ENCODE results near the gene NAIF1.

Gene NAIF1

GRCh38 chr9:128106940-128107467 lies 39.9 kb upstream of the NAIF1 start:
- in situ Hi-C loops (cut with MboI; ENCODE audit: low sequenced_read_pairs) = no loop called here
- peak in 1 of 2 experiments; percentile 5 for DNase-seq (ENCODE audit: low spot score in 2 of 2)
- peaks cover 55% of the 10 kb centered on the region for H3K36me3 ChIP-seq (replicated peaks)

GRCh38 chr9:128106181-128106939 lies 39.2 kb upstream of the NAIF1 start:
- DNase-seq (ENCODE audit: low spot score in 2 of 2) = no peak
- no peaks in the 10 kb centered on the region for H3K4me1 ChIP-seq
- H3K36me3 ChIP-seq (replicated peaks) = peaks cover 61% of the 10 kb centered on the region
- no peaks in the 10 kb centered on the region for H3K9me3 ChIP-seq
- no peaks in the 10 kb centered on the region for H3K27me3 ChIP-seq (ENCODE audit: low read depth)
- in situ Hi-C loops (cut with MboI; ENCODE audit: low sequenced_read_pairs) = no loop called here
- H3K4me3 ChIP-seq = no peak overlapping the region

More at GRCh38 chr9:128106940-128107467, 39.9 kb upstream of the NAIF1 start:
- no peaks in the 10 kb centered on the region for H3K9me3 ChIP-seq
- H3K4me1 ChIP-seq = no peaks in the 10 kb centered on the region
- H3K27me3 ChIP-seq (ENCODE audit: low read depth) = no peaks in the 10 kb centered on the region
- H3K4me3 ChIP-seq = no peak overlapping the region

GRCh38 chr9:128105538-128106175 lies 38.5 kb upstream of the NAIF1 start:
- peak in 1 of 2 experiments; percentile 6 for DNase-seq (ENCODE audit: low spot score in 2 of 2)
- Histone ChIP-seq H3K36me3 (replicated peaks) (peaks cover 68% of the 10 kb centered on the region), H3K4me3 (no peak overlapping the region), H3K27me3 (ENCODE audit: low read depth) (no peaks in the 10 kb centered on the region), H3K9me3 (no peaks in the 10 kb centered on the region), H3K4me1 (no peaks in the 10 kb centered on the region)
- in situ Hi-C loops (cut with MboI; ENCODE audit: low sequenced_read_pairs) = no loop called here

- DNase-seq (ENCODE audit: low spot score in 2 of 2) = no peak
- Histone ChIP-seq H3K9me3 (no peaks in the 10 kb centered on the region), H3K27me3 (ENCODE audit: low read depth) (no peaks in the 10 kb centered on the region), H3K36me3 (replicated peaks) (peaks cover 68% of the 10 kb centered on the region), H3K4me1 (peaks cover 1% of the 10 kb centered on the region; the same call in 1 of the 2 replicates), H3K4me3 (no peak overlapping the region)
- in situ Hi-C loops (cut with MboI; ENCODE audit: low sequenced_read_pairs) = no loop called here
These were observed 37.1 kb upstream of the NAIF1 start for GRCh38 chr9:128104171-128104618.

GRCh38 chr9:128103589-128103962 lies 36.5 kb upstream of the NAIF1 start:
- Histone ChIP-seq H3K4me3 (no peak overlapping the region), H3K9me3 (no peaks in the 10 kb centered on the region), H3K27me3 (ENCODE audit: low read depth) (no peaks in the 10 kb centered on the region), H3K36me3 (replicated peaks) (peaks cover 68% of the 10 kb centered on the region), H3K4me1 (peaks cover 6% of the 10 kb centered on the region)
- no peak for DNase-seq (ENCODE audit: low spot score in 2 of 2)
- in situ Hi-C loops (cut with MboI; ENCODE audit: low sequenced_read_pairs) = no loop called here

- DNase-seq (ENCODE audit: low spot score in 2 of 2) = no peak
- H3K4me3 ChIP-seq = no peak overlapping the region
- in situ Hi-C loops (cut with MboI; ENCODE audit: low sequenced_read_pairs) = no loop called here
- no peaks in the 10 kb centered on the region for H3K27me3 ChIP-seq (ENCODE audit: low read depth)
- no peaks in the 10 kb centered on the region for H3K9me3 ChIP-seq
- peaks cover 65% of the 10 kb centered on the region for H3K36me3 ChIP-seq (replicated peaks)
- peaks cover 6% of the 10 kb centered on the region for H3K4me1 ChIP-seq
These were observed 35.9 kb upstream of the NAIF1 start for GRCh38 chr9:128102861-128103588.

GRCh38 chr9:128102196-128102595 lies 35.1 kb upstream of the NAIF1 start:
- DNase-seq (ENCODE audit: low spot score in 2 of 2) = no peak

GRCh38 chr9:128101690-128102089 lies 34.6 kb upstream of the NAIF1 start:
- in situ Hi-C loops (cut with MboI; ENCODE audit: low sequenced_read_pairs) = no loop called here
- peaks cover 12% of the 10 kb centered on the region for H3K4me1 ChIP-seq
- no peak overlapping the region for H3K4me3 ChIP-seq
- no peaks in the 10 kb centered on the region for H3K27me3 ChIP-seq (ENCODE audit: low read depth)
- DNase-seq (ENCODE audit: low spot score in 2 of 2) = no peak
- peaks cover 52% of the 10 kb centered on the region for H3K36me3 ChIP-seq (replicated peaks)
- no peaks in the 10 kb centered on the region for H3K9me3 ChIP-seq

More at GRCh38 chr9:128102196-128102595, 35.1 kb upstream of the NAIF1 start:
- Histone ChIP-seq H3K4me3 (no peak overlapping the region), H3K9me3 (no peaks in the 10 kb centered on the region), H3K27me3 (ENCODE audit: low read depth) (no peaks in the 10 kb centered on the region), H3K4me1 (peaks cover 12% of the 10 kb centered on the region), H3K36me3 (replicated peaks) (peaks cover 57% of the 10 kb centered on the region)
- in situ Hi-C loops (cut with MboI; ENCODE audit: low sequenced_read_pairs) = no loop called here

GRCh38 chr9:128101231-128101661 lies 34.1 kb upstream of the NAIF1 start:
- Histone ChIP-seq H3K9me3 (no peaks in the 10 kb centered on the region), H3K4me1 (peaks cover 12% of the 10 kb centered on the region), H3K27me3 (ENCODE audit: low read depth) (no peaks in the 10 kb centered on the region), H3K36me3 (replicated peaks) (peaks cover 47% of the 10 kb centered on the region), H3K4me3 (no peak overlapping the region)
- in situ Hi-C loops (cut with MboI; ENCODE audit: low sequenced_read_pairs) = no loop called here
- no peak for DNase-seq (ENCODE audit: low spot score in 2 of 2)

- H3K4me1 ChIP-seq = peaks cover 12% of the 10 kb centered on the region
- no peak overlapping the region for H3K4me3 ChIP-seq
- H3K36me3 ChIP-seq (replicated peaks) = peaks cover 40% of the 10 kb centered on the region
- in situ Hi-C loops (cut with MboI; ENCODE audit: low sequenced_read_pairs) = no loop called here
- no peaks in the 10 kb centered on the region for H3K9me3 ChIP-seq
- DNase-seq (ENCODE audit: low spot score in 2 of 2) = no peak
- no peaks in the 10 kb centered on the region for H3K27me3 ChIP-seq (ENCODE audit: low read depth)
These were observed 33.5 kb upstream of the NAIF1 start for GRCh38 chr9:128100581-128100980.

- Histone ChIP-seq H3K9me3 (no peaks in the 10 kb centered on the region), H3K4me3 (no peak overlapping the region), H3K36me3 (replicated peaks) (peaks cover 37% of the 10 kb centered on the region), H3K4me1 (peaks cover 12% of the 10 kb centered on the region), H3K27me3 (ENCODE audit: low read depth) (no peaks in the 10 kb centered on the region)
- in situ Hi-C loops (cut with MboI; ENCODE audit: low sequenced_read_pairs) = no loop called here
- no peak for DNase-seq (ENCODE audit: low spot score in 2 of 2)
These were observed 32.9 kb upstream of the NAIF1 start for GRCh38 chr9:128099932-128100491.

- Histone ChIP-seq H3K4me3 (peak overlapping the region; percentile 42), H3K27me3 (ENCODE audit: low read depth) (no peaks in the 10 kb centered on the region), H3K4me1 (peaks cover 16% of the 10 kb centered on the region), H3K36me3 (replicated peaks) (peaks cover 37% of the 10 kb centered on the region), H3K9me3 (no peaks in the 10 kb centered on the region)
- in situ Hi-C loops (cut with MboI; ENCODE audit: low sequenced_read_pairs) = no loop called here
- no peak for DNase-seq (ENCODE audit: low spot score in 2 of 2)
These were observed 32.3 kb upstream of the NAIF1 start for GRCh38 chr9:128099231-128099931.
